Retina (tissue), 1 donor: Measurements from ENCODE around the gene ANKRD39.

Experiments
- DNase-seq: peaks from one replicate; pipeline ENCODE4 v3.0.0-alpha.2; 2016

The ANKRD39 gene

GRCh38 chr2:96848264-96848663 is 9.6 kb downstream of the ANKRD39 start:
- peak; percentile 25 for DNase-seq

- DNase-seq = no peak
Observed at GRCh38 chr2:96847586-96847985, 10.2 kb downstream of the ANKRD39 start.

GRCh38 chr2:96846825-96847224 is 11.0 kb downstream of the ANKRD39 start:
- no peak for DNase-seq

GRCh38 chr2:96844405-96844808 is 13.4 kb downstream of the ANKRD39 start:
- no peak for DNase-seq

DNA sequence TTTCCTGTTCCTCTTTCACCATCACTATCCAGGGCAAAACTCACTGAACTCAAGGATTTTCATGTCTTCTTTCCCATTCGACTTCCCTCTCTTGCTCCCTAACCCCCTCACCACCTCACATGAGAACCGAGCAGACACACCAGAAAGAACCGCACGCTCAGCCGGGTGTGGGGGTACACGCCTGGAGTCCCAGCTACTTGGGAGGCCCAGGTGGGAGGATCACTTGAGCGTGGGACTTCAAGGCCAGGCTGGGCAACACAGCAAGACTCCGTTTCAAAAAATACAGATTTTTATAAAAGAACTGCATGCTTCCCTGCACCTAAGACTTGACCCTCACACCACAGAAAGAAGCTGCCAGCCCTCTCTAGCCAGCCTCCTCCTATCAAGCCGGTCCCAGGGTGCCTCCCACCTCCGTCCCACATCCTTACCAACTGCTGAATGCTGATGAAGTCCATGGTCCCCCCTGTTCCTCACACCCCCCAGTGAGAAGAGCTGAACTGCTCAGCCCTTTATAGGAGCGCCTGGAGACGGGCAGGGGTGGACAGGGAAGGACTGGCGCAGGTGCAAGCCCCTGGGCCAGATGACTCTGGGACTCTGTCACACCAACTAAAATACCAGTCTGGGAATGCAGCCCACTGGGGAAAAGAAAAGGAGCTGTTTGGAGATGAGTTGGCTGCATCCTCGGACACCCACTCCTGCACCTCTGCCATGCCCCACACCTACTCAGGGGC is 14.1 kb downstream of the ANKRD39 start, which contains the start of gene ANKRD23:
TSS of gene ANKRD23 (minus strand) at position 484 of the 731 bp plus-strand sequence. CDS start at position 455, 29 bp downstream.
- DNase-seq = no peak

DNA sequence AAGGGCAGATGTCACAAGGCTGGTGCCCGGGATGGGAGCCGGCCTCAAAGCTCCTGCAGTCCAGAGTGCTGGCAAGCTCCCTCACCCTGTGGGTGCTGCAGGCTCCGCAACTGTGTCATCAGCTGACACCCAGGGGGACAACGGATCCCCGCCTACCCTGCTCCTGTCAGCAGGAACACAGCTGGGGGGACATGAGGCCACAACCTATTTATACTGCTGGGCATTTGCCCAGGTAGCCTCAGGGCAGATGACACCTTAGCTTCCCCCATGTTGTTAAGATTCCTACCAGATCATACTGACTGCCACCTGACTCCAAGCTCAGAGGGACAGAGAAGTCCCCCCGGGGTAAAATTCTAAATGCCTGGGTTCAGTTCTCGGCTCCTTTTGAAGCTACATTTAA is 15.2 kb downstream of the ANKRD39 start:
- DNase-seq = no peak

DNA sequence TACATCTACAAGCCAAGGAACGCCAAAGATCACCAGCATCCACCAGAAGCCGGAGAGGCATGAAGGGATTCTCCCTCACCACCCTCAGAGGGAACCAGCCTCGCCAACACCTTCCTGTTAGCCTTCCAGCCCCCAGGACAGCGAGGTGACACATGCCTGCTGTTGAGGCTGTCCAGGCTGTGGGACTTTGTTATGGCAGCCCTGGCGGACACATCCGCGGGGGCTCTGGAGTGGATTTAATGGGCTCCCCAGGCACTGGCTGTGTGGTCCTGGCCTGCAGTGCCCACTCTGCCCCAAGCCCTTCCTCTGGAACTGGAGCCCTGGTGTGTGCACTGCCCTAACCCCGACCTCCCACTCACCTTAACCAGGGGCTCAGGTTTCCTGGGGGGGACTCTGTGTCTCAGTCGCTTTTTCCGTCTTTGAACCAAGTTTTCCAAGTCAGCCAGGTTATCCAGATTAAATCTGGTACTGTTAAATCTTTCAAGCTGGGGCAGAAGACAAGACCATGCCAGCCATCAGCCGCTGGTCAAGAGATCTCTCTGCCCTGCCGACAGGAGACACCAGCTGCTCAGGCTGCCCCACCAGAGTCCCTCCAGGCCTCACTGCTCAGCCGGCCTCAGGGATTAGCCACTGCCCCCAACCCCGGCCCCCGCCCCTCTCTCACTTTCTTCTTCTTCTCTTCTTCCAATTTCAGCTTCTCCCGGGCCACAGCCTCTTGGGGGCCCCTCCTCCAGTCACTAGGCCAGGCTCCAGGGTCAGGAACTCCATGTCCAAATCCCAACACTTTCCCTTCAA is 15.9 kb downstream of the ANKRD39 start:
- DNase-seq = no peak

- DNase-seq = no peak
Observed at GRCh38 chr2:96839875-96840850, 17.7 kb downstream of the ANKRD39 start.

- DNase-seq = peak; percentile 65
Observed at GRCh38 chr2:96839293-96839874, 18.4 kb downstream of the ANKRD39 start.

DNA sequence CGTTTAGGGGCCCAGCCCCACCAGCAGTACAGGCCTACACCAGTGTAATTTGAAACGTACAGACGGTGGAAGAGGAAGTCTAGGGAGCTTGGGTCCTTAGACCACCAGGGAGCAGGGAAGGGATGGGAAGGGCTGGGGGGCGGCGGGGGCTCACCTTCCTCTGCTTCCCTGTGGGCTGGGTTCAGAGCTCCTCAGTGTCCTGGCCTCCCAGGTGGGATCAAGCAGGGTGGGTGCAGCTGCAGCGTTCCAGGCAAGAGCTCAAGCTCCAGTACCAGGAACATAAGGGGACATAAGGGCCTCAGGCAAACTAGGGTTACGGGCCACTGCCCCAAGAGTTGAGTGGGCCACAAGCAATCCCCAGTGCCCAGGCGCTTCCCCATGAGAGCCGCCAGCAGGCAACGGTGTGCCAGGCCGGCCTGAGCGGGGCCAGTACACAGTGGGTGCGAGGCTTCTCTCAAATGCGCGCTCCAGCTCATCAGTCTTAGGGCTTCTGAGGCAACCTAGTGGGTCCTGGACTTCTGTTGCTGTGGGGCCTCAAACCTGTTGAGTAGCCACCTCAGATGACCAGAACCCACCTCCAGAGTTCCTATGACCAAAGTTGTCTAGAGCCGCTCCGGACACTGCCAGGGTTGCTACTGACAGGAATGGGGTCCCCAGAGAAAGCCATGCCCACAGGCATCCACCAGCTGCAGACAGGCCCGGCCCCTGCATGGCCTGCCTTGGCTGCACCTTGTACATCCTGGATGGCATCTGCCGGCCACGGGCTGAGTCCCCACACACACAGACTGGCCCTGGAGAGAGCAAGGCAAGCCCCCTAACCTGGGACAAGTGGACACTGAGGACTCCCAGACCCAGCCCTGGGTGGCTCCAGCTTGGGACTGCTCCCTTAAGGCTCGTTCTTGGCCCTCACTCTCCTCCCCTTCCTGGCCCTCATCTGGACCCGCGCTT is 19.2 kb downstream of the ANKRD39 start:
- DNase-seq = no peak

DNA sequence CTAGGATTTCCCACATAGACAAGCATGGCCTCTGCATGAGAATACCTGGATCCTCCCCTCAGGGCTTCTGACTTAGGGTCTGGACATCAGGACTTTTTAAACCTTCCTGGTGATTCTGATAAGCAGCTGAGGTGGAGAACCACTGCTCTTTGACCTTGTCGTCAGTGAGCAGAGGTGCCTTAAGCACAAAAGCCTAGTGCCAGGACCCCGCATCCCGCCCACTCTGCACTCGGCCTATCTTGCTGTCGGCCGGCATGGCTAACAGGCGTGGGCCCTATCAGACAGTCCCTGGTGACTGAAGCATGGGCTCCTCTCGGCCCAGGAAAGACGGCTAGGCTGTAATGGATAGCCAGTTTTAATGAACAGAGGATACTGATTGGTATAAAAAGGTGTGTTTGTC is 20.2 kb downstream of the ANKRD39 start:
- no peak for DNase-seq

DNA sequence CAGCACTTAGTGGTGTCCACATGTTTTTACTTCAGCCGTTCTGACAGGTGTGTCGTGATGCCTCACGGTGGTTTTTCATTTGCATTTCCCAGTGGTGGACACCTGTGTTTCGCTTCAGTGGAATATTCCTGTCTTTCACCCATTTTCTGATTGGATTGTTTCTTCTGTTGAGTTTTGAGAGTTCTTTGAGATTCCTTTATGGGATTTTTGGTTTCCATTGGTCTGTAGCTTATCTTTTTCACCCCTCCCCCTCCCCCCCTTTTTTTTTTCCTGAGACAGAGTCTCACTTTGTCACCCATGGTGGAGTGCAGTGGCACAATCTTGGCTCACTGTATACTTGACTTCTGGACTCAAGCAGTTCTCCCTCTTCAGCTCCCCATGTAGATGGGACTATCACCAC is 22.0 kb downstream of the ANKRD39 start:
- DNase-seq = no peak

DNA sequence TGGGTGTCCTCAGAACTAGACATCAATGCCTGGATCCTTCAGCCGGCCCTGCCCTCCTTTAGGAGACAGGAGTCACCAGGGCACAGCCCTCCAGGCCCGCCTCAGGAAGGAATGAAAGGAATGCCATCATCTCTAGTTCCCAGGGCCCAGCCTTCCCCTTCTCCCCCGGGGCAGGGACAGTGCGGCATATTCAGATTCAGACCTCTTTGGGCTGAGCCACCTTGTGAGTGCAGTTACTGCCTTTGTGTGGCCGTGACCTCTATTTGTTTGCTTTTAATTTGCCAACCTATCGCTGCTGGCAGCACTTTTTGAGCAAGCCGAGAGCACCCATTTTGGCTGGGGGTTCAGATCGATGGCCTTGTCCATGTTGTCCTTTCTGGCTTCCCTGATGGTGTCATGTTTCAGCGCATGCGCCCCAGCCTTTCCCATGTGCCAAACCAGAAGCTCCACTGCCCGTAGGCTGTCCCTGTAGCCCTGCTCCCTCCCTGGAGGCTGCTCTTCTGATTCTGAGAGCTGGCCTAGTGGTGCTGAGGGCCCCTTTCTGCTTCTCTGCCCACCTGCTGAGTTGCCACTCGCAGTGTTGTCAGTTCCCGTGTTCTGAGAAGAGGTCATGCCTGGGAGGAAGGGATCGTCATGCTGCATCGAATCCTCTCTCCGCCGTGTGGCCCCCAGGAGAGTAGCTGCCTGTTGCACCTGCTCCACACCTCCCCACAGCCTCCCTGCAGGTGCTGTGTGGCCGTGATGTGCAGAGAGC is 24.9 kb downstream of the ANKRD39 start:
- peak; percentile 83 for DNase-seq

DNA sequence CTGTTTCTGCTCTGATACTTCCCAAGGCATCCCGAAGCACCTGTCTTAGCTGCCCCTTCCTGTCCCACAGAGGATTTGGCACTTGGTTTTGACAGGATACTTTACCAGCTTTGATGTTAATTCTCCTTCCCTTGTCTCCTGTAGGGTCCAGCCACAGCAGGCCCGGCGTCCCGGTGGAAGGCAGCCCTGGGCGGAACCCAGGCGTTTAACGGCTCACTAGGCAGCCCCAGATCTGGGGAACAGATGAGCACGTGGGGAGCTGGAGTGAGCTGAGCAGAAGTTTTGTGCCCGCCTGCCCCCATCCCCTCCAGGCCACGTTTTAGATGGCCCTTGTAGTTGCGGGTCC is 25.4 kb downstream of the ANKRD39 start:
- DNase-seq = no peak

- no peak for DNase-seq
Observed at GRCh38 chr2:96831679-96832078, 26.1 kb downstream of the ANKRD39 start.

DNA sequence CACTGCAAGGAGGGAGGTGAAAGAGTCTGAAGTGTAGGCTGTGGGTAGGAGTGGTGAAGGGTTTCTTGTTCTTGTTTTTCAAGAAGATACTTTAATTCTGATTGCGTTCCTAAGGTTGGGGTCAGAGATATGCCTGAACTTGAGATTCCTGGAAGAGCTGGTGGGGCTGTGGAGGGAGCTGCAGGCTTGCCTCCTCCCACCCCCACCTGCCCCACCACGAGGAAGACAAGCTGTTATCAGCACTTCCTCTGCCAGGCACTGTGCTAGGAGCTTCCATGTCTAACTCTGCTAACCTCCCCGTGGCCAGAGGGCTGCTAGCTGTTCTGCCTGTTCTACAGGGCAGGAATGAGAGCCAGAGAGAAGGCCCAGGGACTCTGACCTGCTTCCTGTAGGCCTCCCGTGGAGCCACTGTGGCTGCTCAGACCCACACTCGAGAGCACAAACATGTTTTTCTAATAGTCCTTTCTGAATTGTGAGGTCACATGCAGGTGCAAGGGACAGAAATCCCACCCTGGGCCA is 27.7 kb downstream of the ANKRD39 start:
- DNase-seq = no peak

DNA sequence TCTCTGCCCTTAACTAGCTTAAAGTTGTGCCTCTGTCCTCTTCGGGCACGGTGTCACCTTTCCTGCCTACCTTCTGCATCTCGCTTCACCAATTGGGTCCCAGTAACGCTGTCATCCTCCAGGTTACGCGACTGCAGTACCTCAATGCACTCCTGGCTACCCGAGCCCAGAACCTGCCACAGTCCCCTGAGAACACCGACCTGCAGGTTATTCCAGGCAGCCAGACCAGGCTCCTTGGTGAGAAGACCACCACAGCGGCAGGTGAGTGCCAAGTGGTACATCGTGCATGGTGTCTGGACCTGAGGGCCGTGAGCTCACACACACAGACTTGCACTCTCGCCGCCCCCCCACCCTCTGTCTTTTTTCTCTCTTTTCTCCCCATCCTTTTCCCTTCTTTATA is 28.9 kb downstream of the ANKRD39 start:
- DNase-seq = no peak

DNA sequence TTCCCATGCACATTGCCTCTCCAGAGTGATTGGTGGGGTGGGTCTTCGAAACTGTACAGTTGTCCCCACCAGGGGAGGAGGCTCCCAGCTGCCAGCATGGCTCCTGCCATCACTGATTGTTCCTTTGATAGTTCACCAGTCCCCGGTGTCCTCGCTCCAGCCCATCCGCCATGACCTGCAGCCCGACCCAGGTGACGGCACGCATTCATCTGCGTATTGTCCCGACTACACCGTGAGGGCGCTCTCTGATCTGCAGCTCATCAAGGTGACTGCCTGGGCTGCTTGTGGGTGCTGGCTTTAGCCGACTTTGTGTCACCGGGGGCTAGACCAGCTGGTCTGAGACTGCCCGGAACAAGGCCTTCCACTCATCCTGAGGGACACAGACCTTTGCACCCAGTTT is 29.4 kb downstream of the ANKRD39 start:
- DNase-seq = no peak

DNA sequence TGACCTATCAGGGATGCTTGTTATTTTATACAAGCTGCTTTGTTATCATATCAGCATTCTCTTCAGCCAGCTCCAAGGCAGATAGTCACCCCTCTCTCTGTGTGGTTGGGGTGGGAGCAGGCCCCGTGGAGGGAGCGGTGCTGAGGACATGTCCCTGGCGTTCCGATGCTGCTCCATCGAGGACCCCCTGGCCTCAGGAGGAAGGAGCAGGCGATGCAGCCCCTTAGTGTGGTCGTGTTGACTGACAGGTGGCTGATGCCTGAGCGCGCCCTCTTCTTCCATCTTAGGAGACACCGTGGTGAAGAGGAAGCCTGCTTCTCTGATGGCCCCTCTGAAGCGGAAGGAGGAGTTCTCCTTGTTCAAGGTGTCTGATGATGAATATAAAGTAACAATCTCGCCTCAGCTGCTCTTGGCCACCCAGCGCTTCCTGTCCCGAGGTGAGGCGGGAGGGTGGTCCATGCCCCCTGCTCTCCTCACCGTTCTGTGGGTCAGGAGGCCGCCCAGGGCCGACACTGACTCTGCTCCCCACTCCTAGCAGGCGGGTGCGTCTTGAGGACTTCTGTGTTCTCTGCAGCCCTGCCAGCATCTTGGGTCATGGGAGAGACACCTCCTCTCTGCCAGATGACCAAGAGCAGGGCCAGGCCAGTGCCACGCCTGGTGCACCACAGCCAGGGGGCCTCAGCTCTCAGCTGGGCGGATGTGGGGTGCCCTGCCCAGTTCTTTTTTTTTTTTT is 31.1 kb downstream of the ANKRD39 start:
- no peak for DNase-seq

- DNase-seq = no peak
Observed at GRCh38 chr2:96825057-96825456, 32.8 kb downstream of the ANKRD39 start.
